ENCODE measurements around the gene SLC38A3. TPM values are rescaled to one million over a fixed set of nuclear protein-coding genes. Genes with fewer than 3 reads are reported as not detected.

The SLC38A3 gene
- total RNA-seq, result under 1 TPM in 1 of 4 donors, not detected in 3; 0.62 TPM

DNA sequence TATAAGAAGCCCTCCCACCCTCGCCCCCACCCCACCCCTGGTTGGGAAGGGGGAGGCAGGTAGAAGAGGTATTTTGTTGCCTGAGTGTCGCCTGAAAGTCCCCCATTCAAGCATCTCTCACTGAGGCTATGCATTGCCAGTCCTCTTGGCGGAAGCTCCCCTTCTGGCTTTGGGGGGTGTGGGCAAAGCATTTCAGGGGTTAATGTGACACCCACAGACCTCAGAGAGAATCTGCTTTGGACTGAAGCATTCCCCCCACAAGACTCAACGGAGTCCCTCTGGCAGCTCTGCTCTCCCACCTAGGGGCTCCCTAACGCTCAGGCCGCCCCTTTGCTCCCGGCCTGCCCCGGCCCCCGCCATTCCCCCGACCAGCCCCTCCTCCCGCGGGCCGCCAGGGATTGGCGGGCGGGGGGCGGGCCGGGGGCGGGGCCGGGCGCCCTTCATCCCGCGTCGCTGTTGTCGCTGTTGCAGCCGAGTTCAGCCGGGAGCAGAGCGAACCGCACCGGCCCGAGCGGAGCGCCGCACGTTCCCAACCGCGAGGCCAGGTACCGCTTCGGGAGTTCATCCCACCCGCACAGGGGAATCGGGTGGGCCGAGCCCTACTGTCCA lies at the start of gene SLC38A3:
Gene SLC38A3 (plus strand): TSS at position 468 of the 609 bp plus-strand sequence. CDS start 8,929 bp downstream, outside the sequence.
- intact Hi-C loops (cut with DNase I; ENCODE audit: low total_unique reads), result no loop called here
- WGBS, 2 donors, result 8 to 16% methylated on average over 5 to 18 of the region's 41 CpGs
- DNase-seq (ENCODE audit: low spot score in 2 of 2), result no peak
- TF ChIP-seq POLR2A (IDR thresholded peaks at IDR 0.05), result no peak
- TF ChIP-seq, protein P1, sequence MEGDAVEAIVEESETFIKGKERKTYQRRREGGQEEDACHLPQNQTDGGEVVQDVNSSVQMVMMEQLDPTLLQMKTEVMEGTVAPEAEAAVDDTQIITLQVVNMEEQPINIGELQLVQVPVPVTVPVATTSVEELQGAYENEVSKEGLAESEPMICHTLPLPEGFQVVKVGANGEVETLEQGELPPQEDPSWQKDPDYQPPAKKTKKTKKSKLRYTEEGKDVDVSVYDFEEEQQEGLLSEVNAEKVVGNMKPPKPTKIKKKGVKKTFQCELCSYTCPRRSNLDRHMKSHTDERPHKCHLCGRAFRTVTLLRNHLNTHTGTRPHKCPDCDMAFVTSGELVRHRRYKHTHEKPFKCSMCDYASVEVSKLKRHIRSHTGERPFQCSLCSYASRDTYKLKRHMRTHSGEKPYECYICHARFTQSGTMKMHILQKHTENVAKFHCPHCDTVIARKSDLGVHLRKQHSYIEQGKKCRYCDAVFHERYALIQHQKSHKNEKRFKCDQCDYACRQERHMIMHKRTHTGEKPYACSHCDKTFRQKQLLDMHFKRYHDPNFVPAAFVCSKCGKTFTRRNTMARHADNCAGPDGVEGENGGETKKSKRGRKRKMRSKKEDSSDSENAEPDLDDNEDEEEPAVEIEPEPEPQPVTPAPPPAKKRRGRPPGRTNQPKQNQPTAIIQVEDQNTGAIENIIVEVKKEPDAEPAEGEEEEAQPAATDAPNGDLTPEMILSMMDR (IDR thresholded peaks at IDR 0.05), result no peak
- no peak within 1 kb of the TSS for H3K4me3 ChIP-seq (ENCODE audit: low read depth, poor library complexity, severe bottlenecking)

DNA sequence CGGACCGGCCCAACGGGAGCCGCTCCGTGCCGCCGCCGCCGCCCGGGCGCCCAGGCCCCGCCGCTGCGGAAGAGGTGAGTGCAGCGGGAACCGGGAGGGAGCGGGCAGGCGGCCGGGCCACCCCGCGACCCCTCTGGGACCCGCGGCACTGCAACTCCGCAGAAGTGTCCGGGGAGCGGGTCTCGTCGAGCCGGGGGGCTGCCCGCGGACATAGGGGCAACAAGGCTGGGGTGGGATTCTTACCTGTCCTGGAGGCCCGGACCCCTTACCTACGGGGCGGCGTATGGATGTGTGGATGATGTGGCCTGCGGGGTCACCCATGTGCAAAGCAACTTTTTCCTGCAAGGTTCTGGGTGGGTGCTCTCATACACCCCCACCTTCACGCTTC lies 49.6 kb upstream of the SLC38A3 start:
- intact Hi-C loops (cut with DNase I; ENCODE audit: low total_unique reads), result no loop called here
- TF ChIP-seq POLR2A (IDR thresholded peaks at IDR 0.05), result no peak
- TF ChIP-seq, protein P1 (IDR thresholded peaks at IDR 0.05), result no peak
- no peak for DNase-seq (ENCODE audit: low spot score in 2 of 2)
- 2 to 3% methylated on average over 31 to 35 of the region's 37 CpGs for WGBS, 2 donors
- peak overlapping the region; percentile 36 for H3K4me3 ChIP-seq (ENCODE audit: low read depth, poor library complexity, severe bottlenecking)

DNA sequence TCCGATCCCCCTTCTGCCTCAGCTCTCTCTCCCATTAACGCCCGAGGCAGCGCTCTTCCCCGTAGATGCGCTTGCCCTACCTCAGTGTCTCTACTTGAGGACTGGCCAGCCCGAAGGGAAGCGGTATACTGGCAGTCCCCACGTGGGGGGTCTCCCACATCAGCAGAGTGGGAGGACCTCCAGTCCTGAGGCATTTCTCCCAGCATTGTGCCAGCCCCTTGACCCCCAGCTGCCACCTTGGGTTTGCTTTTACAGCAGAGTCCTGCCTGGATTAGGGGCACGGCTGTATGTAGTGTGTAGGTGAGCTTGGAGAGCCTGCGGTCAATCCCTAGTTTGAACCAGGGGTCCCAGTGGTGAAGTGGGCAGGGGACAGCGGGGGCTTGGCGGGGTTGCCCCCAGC lies 49.2 kb upstream of the SLC38A3 start:
- TF ChIP-seq POLR2A (IDR thresholded peaks at IDR 0.05), result no peak
- TF ChIP-seq, protein P1 (IDR thresholded peaks at IDR 0.05), result no peak
- intact Hi-C loops (cut with DNase I; ENCODE audit: low total_unique reads), result no loop called here
- WGBS, 2 donors, result 6 to 16% methylated on average over 13 of the region's 13 CpGs
- no peak for DNase-seq (ENCODE audit: low spot score in 2 of 2)
- H3K4me3 ChIP-seq (ENCODE audit: low read depth, poor library complexity, severe bottlenecking), result peak overlapping the region; percentile 36

DNA sequence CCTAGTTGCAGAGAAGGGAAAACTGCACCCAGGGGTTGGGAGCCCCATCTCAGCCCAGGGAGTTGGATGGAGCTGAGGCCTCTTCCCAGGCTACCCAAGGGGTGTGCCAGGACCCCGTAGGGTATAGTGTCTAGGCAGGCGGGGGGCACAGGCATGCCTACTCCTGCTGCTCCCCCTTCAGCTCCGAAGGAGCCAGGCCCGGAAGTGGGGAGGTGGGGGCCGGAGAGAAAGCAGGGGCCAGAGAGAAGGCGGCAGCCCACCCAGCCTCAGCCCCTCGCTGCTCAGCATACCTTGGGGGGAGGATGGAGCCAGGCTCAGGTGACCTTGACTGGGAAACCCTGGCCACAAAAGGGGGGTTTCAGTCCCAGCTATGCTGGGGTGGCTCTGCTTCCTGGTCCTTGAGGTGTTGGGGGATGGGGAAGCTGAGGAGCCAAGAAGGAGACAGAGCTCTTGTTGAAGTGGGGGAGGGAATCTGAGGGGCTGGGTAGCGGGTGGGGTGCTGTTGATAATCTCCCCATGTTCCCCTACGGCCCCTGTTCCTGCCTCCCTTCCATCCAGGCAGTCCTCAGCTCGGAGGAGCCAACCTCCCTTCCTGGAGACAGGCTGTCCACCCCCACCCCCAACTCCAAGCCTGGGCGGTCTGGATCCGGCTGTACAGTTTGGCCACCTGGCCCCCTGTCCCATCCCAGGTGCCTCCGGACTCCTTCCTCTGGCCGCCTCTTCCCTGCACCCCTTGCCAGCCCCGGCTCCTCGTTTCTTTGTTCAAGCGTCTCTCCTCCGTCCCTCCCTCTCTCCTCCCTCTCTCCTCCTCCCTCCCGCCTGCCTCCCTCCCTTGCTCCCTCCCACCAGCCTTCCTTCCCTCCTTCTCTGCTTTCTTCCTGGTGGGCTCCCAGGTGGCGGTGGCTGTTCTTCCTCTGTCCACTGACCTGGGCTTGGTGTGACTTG lies 48.2 kb upstream of the SLC38A3 start:
- TF ChIP-seq POLR2A (IDR thresholded peaks at IDR 0.05), result no peak
- TF ChIP-seq, protein P1 (IDR thresholded peaks at IDR 0.05), result no peak
- no peak for DNase-seq (ENCODE audit: low spot score in 2 of 2)
- H3K4me3 ChIP-seq (ENCODE audit: low read depth, poor library complexity, severe bottlenecking), result peak overlapping the region; percentile 36
- WGBS, 2 donors, result 21 to 23% methylated on average over 19 to 20 of the region's 20 CpGs
- intact Hi-C loops (cut with DNase I; ENCODE audit: low total_unique reads), result no loop called here

DNA sequence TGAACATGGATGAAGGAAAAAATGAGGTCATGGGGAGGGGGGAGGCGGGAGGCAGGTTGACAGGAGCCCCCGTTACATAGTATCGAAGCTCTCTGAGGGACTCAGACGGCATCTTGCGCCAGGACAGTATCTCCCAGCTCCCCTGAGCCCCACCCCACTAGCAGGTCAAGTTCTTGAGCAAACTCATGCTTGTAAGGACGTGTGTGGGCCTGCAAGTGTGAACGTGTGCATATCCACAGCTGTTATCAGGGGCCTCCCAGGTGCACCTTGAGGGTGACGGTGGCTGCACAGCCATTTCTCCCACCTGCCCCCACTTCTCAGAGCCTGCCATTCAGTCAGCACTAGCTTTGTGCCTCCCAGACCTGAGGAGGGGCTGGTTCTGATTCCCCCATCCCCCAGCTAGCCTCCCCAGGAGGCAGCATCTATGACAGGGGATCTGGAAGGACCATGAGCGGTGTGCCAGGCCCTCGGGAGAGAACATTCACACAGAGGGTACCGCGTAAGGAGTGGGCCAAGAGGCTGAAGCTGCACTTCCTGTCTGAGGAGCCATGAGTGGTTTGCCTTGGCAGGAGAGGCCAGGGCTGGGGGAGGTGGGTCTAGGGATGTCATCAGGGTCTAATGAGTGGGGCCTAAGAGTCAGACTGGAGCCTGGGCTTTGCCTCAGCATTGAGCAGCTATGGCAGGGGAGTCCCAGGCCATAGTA lies 47.1 kb upstream of the SLC38A3 start:
- H3K4me3 ChIP-seq (ENCODE audit: low read depth, poor library complexity, severe bottlenecking), result no peak overlapping the region
- intact Hi-C loops (cut with DNase I; ENCODE audit: low total_unique reads), result no loop called here
- 52 to 56% methylated on average over 12 of the region's 12 CpGs for WGBS, 2 donors
- TF ChIP-seq, protein P1 (IDR thresholded peaks at IDR 0.05), result no peak
- TF ChIP-seq POLR2A (IDR thresholded peaks at IDR 0.05), result no peak
- DNase-seq (ENCODE audit: low spot score in 2 of 2), result peak in 1 of 2 donors; percentile 64
